ENCODE data around the gene CMPK2.

- TF ChIP-seq CTCF (IDR thresholded peaks at IDR 0.05) (no peak), EP300 (IDR thresholded peaks at IDR 0.05) (no peak)
Observed at GRCh38 chr2:6864231-6864754, 1.4 kb downstream of the CMPK2 start.
